ENCODE data around the gene SCNN1A. TPM values are rescaled to one million over a fixed set of nuclear protein-coding genes. Genes with fewer than 3 reads are reported as not detected.

The SCNN1A gene
- total RNA-seq, 1 donor from 2014 or later: not detected

GRCh38 chr12:6328045-6328779, 47.2 kb downstream of the SCNN1A start:
- Histone ChIP-seq H3K9me3 (ENCODE audit: control insufficient read depth in 3 of 3, low read length in 3 of 3) (no peaks in the 10 kb centered on the region), H3K36me3 (ENCODE audit: control insufficient read depth in 3 of 3, insufficient read depth in 3 of 3, low read length in 3 of 3) (peaks cover 49 to 52% (median 50%) of the 10 kb centered on the region in 3 donors), H3K4me1 (ENCODE audit: control insufficient read depth in 3 of 3, insufficient read depth in 3 of 3, low read length in 3 of 3) (peaks cover 34 to 53% (median 47%) of the 10 kb centered on the region in 3 donors), H3K27ac (ENCODE audit: low read depth, low read length) (peak overlapping the region; percentile 2), H3K9ac (ENCODE audit: low read depth in 1 of 3, low read length in 3 of 3) (peak overlapping the region in 1 of 3 donors; percentile 8), H3K27me3 (ENCODE audit: control insufficient read depth in 3 of 3, insufficient read depth in 3 of 3, low read length in 3 of 3) (no peaks in the 10 kb centered on the region), H3K4me3 (ENCODE audit: low read length in 3 of 3) (no peak overlapping the region)

GRCh38 chr12:6327229-6328041, 47.9 kb downstream of the SCNN1A start:
- H3K36me3 ChIP-seq (ENCODE audit: control insufficient read depth in 3 of 3, insufficient read depth in 3 of 3, low read length in 3 of 3): peaks cover 41 to 44% (median 42%) of the 10 kb centered on the region in 3 donors
- no peak overlapping the region for H3K4me3 ChIP-seq (ENCODE audit: low read length in 3 of 3)
- peak overlapping the region; percentile 2 for H3K27ac ChIP-seq (ENCODE audit: low read depth, low read length)
- no peaks in the 10 kb centered on the region for H3K27me3 ChIP-seq (ENCODE audit: control insufficient read depth in 3 of 3, insufficient read depth in 3 of 3, low read length in 3 of 3)
- H3K9me3 ChIP-seq (ENCODE audit: control insufficient read depth in 3 of 3, low read length in 3 of 3): no peaks in the 10 kb centered on the region
- H3K9ac ChIP-seq (ENCODE audit: low read depth in 1 of 3, low read length in 3 of 3): peak overlapping the region in 2 of 3 donors; percentile 12 to 75
- H3K4me1 ChIP-seq (ENCODE audit: control insufficient read depth in 3 of 3, insufficient read depth in 3 of 3, low read length in 3 of 3): peaks cover 34 to 56% (median 51%) of the 10 kb centered on the region in 3 donors

DNA sequence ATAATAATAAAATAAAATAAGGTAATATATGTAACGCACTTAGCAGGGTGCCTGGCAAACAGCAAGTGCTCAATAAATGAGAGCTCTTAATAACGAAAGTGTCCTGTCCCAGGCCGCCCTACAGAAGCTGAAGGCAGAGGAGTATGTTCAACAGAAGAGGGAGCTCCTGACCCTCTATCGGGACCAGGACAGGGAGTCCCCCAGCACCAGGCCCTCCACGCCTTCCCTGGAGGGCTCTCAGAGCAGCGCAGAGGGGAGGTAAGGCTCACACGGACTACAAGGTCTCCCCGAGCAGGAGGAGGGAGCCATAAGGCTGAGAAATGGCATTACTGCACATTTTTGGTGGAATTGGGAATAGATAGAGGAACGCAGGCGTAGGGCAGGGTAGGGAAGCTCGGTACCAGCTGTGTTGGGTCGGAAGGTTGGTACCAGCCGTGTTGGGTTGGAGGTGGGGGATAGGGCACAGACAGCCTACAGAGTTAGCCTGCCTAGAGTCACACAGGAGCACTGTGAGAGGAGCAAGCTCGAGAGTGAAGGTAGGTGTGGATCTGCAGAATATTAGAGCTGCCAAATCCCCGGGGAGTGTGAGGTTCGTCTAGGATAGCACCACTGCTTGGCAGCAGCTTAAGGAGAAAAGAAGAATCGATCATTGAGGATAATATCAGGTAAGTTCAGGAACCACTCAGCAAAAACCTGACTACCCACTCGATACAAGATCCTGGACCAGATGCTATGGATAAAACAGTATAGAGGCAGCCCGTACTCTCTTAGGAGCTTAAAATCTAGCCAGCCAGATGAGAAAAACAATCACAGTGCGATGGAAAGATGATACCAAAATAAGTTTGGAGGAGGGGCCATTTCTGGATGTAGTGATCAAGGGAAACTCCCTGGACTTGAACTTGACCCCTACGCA, 48.8 kb downstream of the SCNN1A start:
- Histone ChIP-seq H3K4me1 (ENCODE audit: control insufficient read depth in 3 of 3, insufficient read depth in 3 of 3, low read length in 3 of 3) (peaks cover 41 to 63% (median 58%) of the 10 kb centered on the region in 3 donors), H3K27ac (ENCODE audit: low read depth, low read length) (peak overlapping the region; percentile 3), H3K4me3 (ENCODE audit: low read length in 3 of 3) (peak overlapping the region; percentile 17 to 61 (median 37)), H3K9ac (ENCODE audit: low read depth in 1 of 3, low read length in 3 of 3) (peak overlapping the region in 2 of 3 donors; percentile 51 to 75), H3K9me3 (ENCODE audit: control insufficient read depth in 3 of 3, low read length in 3 of 3) (no peaks in the 10 kb centered on the region), H3K36me3 (ENCODE audit: control insufficient read depth in 3 of 3, insufficient read depth in 3 of 3, low read length in 3 of 3) (peaks cover 35 to 39% (median 36%) of the 10 kb centered on the region in 3 donors), H3K27me3 (ENCODE audit: control insufficient read depth in 3 of 3, insufficient read depth in 3 of 3, low read length in 3 of 3) (no peaks in the 10 kb centered on the region)

DNA sequence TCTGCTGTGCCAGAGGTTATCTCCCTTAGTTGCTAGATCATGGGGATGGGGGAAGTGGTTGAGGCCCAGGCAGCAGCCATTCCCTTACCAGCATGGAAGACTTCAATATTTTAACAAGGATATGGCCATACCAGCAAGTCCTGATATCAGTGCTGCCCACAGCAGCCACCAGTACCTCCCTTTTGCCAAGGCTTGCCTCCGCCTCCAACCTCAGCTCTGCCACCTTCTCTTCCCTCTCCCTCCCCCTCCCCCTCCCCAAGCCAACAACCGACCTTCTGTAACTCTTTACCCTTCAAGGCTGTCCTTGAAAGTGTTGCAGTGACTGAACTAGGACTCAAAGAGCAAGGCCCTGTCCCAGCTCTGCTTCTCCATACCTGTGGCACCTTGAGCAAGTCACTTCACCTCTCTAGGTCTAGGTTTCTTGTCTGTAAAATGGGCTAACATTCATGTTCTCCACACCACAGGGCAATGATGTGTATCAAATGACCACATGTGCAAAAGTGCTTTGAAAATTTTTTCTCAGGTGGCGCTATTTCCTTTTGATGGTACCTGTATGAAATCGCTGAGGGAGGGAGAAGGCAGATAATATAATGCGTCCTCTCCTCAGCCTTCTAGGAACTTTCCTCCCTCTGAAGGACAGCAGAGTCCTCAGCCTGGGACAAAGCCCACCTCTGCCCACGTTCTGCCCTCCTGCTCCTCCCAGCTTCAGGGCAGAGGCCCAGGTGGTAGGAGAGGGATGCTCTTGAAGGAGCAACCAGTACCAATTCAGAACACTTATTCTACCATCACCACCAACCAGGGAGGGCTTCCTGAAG, 50.2 kb downstream of the SCNN1A start:
- peaks cover 41 to 58% (median 54%) of the 10 kb centered on the region in 3 donors for H3K4me1 ChIP-seq (ENCODE audit: control insufficient read depth in 3 of 3, insufficient read depth in 3 of 3, low read length in 3 of 3)

DNA sequence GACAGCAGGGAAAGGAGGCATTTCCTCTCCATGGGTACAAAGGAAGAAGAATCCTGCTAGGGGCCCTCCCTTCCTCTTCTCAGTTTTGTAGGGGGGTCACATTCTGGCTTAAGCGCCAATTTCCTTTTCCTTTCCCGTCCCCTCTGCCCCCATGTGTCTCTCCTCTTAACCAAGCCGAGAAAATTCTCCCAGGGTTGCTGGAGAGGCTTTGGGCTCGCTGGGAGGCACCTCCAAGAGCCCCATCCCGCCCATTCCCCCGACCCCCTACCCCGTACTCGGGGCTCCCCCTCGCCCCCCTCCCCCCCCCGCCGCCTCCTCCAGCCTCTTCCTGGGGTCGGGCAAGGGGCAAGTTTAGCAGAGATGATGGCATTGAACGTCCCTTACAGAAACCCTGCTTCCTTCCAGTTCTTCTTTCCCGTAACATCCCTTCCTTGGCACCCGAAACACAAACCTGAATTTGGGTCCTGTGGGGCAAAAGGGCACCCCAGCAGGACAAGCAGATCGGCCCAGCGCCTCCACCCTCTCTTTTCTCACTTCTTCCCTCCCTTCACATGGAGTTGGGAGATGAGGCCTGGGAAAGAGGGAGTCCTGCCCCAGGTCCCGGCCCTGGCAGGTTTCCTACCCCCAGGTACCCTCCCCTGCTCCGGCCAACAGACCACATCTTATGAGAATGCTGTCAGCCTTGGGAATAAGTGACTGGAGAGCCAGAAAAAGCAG, 51.2 kb downstream of the SCNN1A start:
- H3K27me3 ChIP-seq (ENCODE audit: control insufficient read depth in 3 of 3, insufficient read depth in 3 of 3, low read length in 3 of 3): no peaks in the 10 kb centered on the region
- peaks cover 13 to 16% (median 15%) of the 10 kb centered on the region in 3 donors for H3K36me3 ChIP-seq (ENCODE audit: control insufficient read depth in 3 of 3, insufficient read depth in 3 of 3, low read length in 3 of 3)
- H3K27ac ChIP-seq (ENCODE audit: low read depth, low read length): peak overlapping the region; percentile 88
- H3K4me3 ChIP-seq (ENCODE audit: low read length in 3 of 3): peak overlapping the region in 2 of 3 donors; percentile 42 to 55
- H3K9me3 ChIP-seq (ENCODE audit: control insufficient read depth in 3 of 3, low read length in 3 of 3): no peaks in the 10 kb centered on the region
- H3K4me1 ChIP-seq (ENCODE audit: control insufficient read depth in 3 of 3, insufficient read depth in 3 of 3, low read length in 3 of 3): peaks cover 41 to 58% (median 53%) of the 10 kb centered on the region in 3 donors
- peak overlapping the region; percentile 57 to 79 (median 65) for H3K9ac ChIP-seq (ENCODE audit: low read depth in 1 of 3, low read length in 3 of 3)

More for the DNA sequence above, 50.2 kb downstream of the SCNN1A start:
- Histone ChIP-seq H3K4me3 (ENCODE audit: low read length in 3 of 3) (no peak overlapping the region), H3K27ac (ENCODE audit: low read depth, low read length) (peak overlapping the region; percentile 44), H3K27me3 (ENCODE audit: control insufficient read depth in 3 of 3, insufficient read depth in 3 of 3, low read length in 3 of 3) (no peaks in the 10 kb centered on the region), H3K9me3 (ENCODE audit: control insufficient read depth in 3 of 3, low read length in 3 of 3) (no peaks in the 10 kb centered on the region), H3K36me3 (ENCODE audit: control insufficient read depth in 3 of 3, insufficient read depth in 3 of 3, low read length in 3 of 3) (peaks cover 21 to 25% (median 22%) of the 10 kb centered on the region in 3 donors), H3K9ac (ENCODE audit: low read depth in 1 of 3, low read length in 3 of 3) (no peak overlapping the region)

- H3K4me3 ChIP-seq (ENCODE audit: low read length in 3 of 3): peak overlapping the region; percentile 42 to 55 (median 52)
- no peaks in the 10 kb centered on the region for H3K27me3 ChIP-seq (ENCODE audit: control insufficient read depth in 3 of 3, insufficient read depth in 3 of 3, low read length in 3 of 3)
- peak overlapping the region; percentile 57 to 79 (median 65) for H3K9ac ChIP-seq (ENCODE audit: low read depth in 1 of 3, low read length in 3 of 3)
- H3K36me3 ChIP-seq (ENCODE audit: control insufficient read depth in 3 of 3, insufficient read depth in 3 of 3, low read length in 3 of 3): peaks cover 6 to 10% (median 8%) of the 10 kb centered on the region in 3 donors
- no peaks in the 10 kb centered on the region for H3K9me3 ChIP-seq (ENCODE audit: control insufficient read depth in 3 of 3, low read length in 3 of 3)
- H3K4me1 ChIP-seq (ENCODE audit: control insufficient read depth in 3 of 3, insufficient read depth in 3 of 3, low read length in 3 of 3): peaks cover 41 to 56% (median 53%) of the 10 kb centered on the region in 3 donors
- peak overlapping the region; percentile 88 for H3K27ac ChIP-seq (ENCODE audit: low read depth, low read length)
Measured at GRCh38 chr12:6323340-6323994, 51.9 kb downstream of the SCNN1A start.

DNA sequence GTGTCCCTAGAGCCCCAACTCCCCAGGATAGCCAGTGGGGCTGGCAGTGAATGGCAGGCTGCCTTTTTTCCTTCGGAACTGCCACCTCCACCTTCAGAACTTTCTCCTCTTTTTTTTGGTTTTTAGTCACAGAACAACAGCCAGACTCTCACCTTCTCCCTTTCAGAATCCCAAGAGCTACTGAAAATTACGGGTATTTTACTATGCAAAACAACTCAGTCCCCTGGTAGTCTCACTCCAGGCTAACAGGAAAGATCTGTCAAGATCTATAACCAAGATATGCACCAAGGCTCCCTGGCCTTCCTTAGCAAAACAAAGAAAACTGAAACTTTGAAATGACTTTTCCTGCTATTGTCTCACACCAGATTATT, 52.4 kb downstream of the SCNN1A start:
- Histone ChIP-seq H3K4me3 (ENCODE audit: low read length in 3 of 3) (peak overlapping the region in 1 of 3 donors; percentile 42), H3K4me1 (ENCODE audit: control insufficient read depth in 3 of 3, insufficient read depth in 3 of 3, low read length in 3 of 3) (peaks cover 40 to 54% (median 52%) of the 10 kb centered on the region in 3 donors), H3K27me3 (ENCODE audit: control insufficient read depth in 3 of 3, insufficient read depth in 3 of 3, low read length in 3 of 3) (no peaks in the 10 kb centered on the region), H3K36me3 (ENCODE audit: control insufficient read depth in 3 of 3, insufficient read depth in 3 of 3, low read length in 3 of 3) (peaks cover under 1 to 6% (median 3%) of the 10 kb centered on the region in 3 donors), H3K27ac (ENCODE audit: low read depth, low read length) (peak overlapping the region; percentile 88), H3K9ac (ENCODE audit: low read depth in 1 of 3, low read length in 3 of 3) (peak overlapping the region in 2 of 3 donors; percentile 57 to 65), H3K9me3 (ENCODE audit: control insufficient read depth in 3 of 3, low read length in 3 of 3) (no peaks in the 10 kb centered on the region)

DNA sequence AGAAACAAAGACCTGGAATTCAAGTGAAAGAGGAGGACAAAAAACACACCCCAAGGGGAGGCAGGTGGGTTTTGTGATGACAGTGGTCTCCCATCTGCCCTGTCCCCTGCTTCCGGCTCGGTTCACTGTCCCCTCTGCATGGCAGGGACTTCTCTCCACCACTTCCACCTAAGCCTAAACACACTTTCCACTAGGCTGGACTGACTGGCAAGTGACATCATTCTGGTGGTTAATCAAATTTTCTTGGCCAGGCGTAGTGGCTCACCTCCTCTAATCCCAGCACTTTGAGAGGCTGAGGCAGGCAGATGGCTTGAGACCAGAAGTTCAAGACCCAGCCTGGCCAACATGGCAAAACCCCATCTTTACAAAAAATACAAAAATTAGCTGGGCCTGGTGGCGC, 53.0 kb downstream of the SCNN1A start:
- H3K9me3 ChIP-seq (ENCODE audit: control insufficient read depth in 3 of 3, low read length in 3 of 3): no peaks in the 10 kb centered on the region
- peak overlapping the region; percentile 88 for H3K27ac ChIP-seq (ENCODE audit: low read depth, low read length)
- H3K4me1 ChIP-seq (ENCODE audit: control insufficient read depth in 3 of 3, insufficient read depth in 3 of 3, low read length in 3 of 3): peaks cover 38 to 49% (median 48%) of the 10 kb centered on the region in 3 donors
- H3K4me3 ChIP-seq (ENCODE audit: low read length in 3 of 3): no peak overlapping the region
- no peaks in the 10 kb centered on the region for H3K27me3 ChIP-seq (ENCODE audit: control insufficient read depth in 3 of 3, insufficient read depth in 3 of 3, low read length in 3 of 3)
- H3K9ac ChIP-seq (ENCODE audit: low read depth in 1 of 3, low read length in 3 of 3): peak overlapping the region in 2 of 3 donors; percentile 10 to 61
- H3K36me3 ChIP-seq (ENCODE audit: control insufficient read depth in 3 of 3, insufficient read depth in 3 of 3, low read length in 3 of 3): peaks cover 0 to 3% (median 0%) of the 10 kb centered on the region in 3 donors
